Measurements from ENCODE around the gene DLGAP4. TPM values are rescaled to one million over a fixed set of nuclear protein-coding genes. Genes with fewer than 3 reads are reported as not detected.
A peak's percentile ranks its signal among the peaks of the same experiment; 100 is the strongest.

DLGAP4 gene
- 63.8 TPM for polyA plus RNA-seq (ENCODE audit: insufficient read length)

GRCh38 chr20:36305602-36306551 is at the start of gene DLGAP4:
DLGAP4 (plus strand) TSS chr20:36306339; CDS start chr20:36431718, 125,379 bp downstream.
- no peak for DNase-seq

GRCh38 chr20:36259177-36260061 is 46.7 kb upstream of the DLGAP4 start:
- DNase-seq = no peak

- DNase-seq = no peak
Observed at GRCh38 chr20:36260316-36260715, 45.8 kb upstream of the DLGAP4 start.

GRCh38 chr20:36261389-36262105 is 44.6 kb upstream of the DLGAP4 start:
- DNase-seq = no peak

- DNase-seq = no peak
Observed at GRCh38 chr20:36262440-36262839, 43.7 kb upstream of the DLGAP4 start.

GRCh38 chr20:36264426-36265246 is 41.5 kb upstream of the DLGAP4 start:
- no peak for DNase-seq

GRCh38 chr20:36266189-36266588 is 40.0 kb upstream of the DLGAP4 start:
- no peak for DNase-seq

GRCh38 chr20:36267605-36268381 is 38.3 kb upstream of the DLGAP4 start:
- no peak for DNase-seq

- peak; percentile 4 for DNase-seq
Observed at GRCh38 chr20:36268440-36269342, 37.4 kb upstream of the DLGAP4 start.

- DNase-seq = no peak
Observed at GRCh38 chr20:36269507-36269906, 36.6 kb upstream of the DLGAP4 start.

GRCh38 chr20:36270744-36271638 is 35.1 kb upstream of the DLGAP4 start:
- DNase-seq = no peak

GRCh38 chr20:36271639-36272546 is 34.2 kb upstream of the DLGAP4 start:
- no peak for DNase-seq

- DNase-seq = no peak
Observed at GRCh38 chr20:36272547-36273220, 33.5 kb upstream of the DLGAP4 start.

- no peak for DNase-seq
Observed at GRCh38 chr20:36273414-36274180, 32.5 kb upstream of the DLGAP4 start.

- DNase-seq = no peak
Observed at GRCh38 chr20:36274181-36274841, 31.8 kb upstream of the DLGAP4 start.

Measured in hindlimb muscle (tissue), 1 donor.